ENCODE measurements around the gene MLLT3.

MLLT3 gene

GRCh38 chr9:20384642-20385041 is 237.7 kb downstream of the MLLT3 start:
- TF ChIP-seq ISL1 (CRISPR knock-in tag; IDR thresholded peaks at IDR 0.05) (peak; percentile 26; the same call in 1 of the 2 replicates), BACH2 (CRISPR knock-in tag; IDR thresholded peaks at IDR 0.05; ENCODE audit: borderline replicate concordance) (no peak), ZNF70 (CRISPR knock-in tag; IDR thresholded peaks at IDR 0.05) (no peak)
- TF ChIP-seq, protein P1, sequence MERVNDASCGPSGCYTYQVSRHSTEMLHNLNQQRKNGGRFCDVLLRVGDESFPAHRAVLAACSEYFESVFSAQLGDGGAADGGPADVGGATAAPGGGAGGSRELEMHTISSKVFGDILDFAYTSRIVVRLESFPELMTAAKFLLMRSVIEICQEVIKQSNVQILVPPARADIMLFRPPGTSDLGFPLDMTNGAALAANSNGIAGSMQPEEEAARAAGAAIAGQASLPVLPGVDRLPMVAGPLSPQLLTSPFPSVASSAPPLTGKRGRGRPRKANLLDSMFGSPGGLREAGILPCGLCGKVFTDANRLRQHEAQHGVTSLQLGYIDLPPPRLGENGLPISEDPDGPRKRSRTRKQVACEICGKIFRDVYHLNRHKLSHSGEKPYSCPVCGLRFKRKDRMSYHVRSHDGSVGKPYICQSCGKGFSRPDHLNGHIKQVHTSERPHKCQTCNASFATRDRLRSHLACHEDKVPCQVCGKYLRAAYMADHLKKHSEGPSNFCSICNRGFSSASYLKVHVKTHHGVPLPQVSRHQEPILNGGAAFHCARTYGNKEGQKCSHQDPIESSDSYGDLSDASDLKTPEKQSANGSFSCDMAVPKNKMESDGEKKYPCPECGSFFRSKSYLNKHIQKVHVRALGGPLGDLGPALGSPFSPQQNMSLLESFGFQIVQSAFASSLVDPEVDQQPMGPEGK (CRISPR knock-in tag; IDR thresholded peaks at IDR 0.05; ENCODE audit: borderline replicate concordance), result no peak
- no peak for ATAC-seq

DNA sequence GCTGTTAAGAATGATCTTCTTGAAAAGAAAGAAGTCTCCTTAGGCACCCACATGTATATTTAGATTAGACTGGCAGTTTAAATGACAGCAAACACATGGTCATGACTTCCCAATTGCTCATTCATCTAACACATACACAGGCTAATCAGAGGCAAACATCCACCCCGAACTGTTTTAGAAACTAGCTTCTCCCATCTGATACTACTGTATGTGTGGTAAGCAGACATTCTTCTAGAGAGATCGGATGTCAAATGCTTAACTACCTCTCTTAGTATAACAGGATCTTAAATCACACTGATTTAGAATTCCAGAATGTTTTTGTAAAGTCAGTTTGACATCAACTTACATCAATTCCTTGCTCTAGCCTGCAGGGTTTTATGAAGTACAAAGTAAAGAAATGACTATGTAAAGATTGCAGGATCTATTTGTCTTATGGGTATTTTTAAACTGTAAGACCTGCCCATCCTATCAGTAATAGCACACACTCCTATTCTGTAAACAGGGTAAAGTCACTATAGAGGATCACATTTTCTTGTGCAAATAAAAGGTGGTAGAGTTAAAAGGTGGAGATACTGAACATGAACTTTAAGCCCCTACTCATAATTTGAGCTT is 239.7 kb downstream of the MLLT3 start:
- TF ChIP-seq ZFP3 (CRISPR knock-in tag; IDR thresholded peaks at IDR 0.05) (no peak), RARB (CRISPR knock-in tag; IDR thresholded peaks at IDR 0.05) (no peak), POU6F1 (CRISPR knock-in tag; IDR thresholded peaks at IDR 0.05; ENCODE audit: borderline replicate concordance, low read depth) (no peak), TOX (CRISPR knock-in tag; IDR thresholded peaks at IDR 0.05; ENCODE audit: borderline replicate concordance) (no peak), GLIS3 (CRISPR knock-in tag; IDR thresholded peaks at IDR 0.05) (no peak), ZFP30 (CRISPR knock-in tag; IDR thresholded peaks at IDR 0.05) (no peak), CREB5 (CRISPR knock-in tag; IDR thresholded peaks at IDR 0.05; ENCODE audit: low read depth) (no peak), BACH2 (CRISPR knock-in tag; IDR thresholded peaks at IDR 0.05; ENCODE audit: borderline replicate concordance) (no peak), ZNF70 (CRISPR knock-in tag; IDR thresholded peaks at IDR 0.05) (no peak)
- TF ChIP-seq, protein P2, sequence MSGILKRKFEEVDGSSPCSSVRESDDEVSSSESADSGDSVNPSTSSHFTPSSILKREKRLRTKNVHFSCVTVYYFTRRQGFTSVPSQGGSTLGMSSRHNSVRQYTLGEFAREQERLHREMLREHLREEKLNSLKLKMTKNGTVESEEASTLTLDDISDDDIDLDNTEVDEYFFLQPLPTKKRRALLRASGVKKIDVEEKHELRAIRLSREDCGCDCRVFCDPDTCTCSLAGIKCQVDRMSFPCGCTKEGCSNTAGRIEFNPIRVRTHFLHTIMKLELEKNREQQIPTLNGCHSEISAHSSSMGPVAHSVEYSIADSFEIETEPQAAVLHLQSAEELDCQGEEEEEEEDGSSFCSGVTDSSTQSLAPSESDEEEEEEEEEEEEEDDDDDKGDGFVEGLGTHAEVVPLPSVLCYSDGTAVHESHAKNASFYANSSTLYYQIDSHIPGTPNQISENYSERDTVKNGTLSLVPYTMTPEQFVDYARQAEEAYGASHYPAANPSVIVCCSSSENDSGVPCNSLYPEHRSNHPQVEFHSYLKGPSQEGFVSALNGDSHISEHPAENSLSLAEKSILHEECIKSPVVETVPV (CRISPR knock-in tag; IDR thresholded peaks at IDR 0.05), result no peak
- TF ChIP-seq, protein P3, sequence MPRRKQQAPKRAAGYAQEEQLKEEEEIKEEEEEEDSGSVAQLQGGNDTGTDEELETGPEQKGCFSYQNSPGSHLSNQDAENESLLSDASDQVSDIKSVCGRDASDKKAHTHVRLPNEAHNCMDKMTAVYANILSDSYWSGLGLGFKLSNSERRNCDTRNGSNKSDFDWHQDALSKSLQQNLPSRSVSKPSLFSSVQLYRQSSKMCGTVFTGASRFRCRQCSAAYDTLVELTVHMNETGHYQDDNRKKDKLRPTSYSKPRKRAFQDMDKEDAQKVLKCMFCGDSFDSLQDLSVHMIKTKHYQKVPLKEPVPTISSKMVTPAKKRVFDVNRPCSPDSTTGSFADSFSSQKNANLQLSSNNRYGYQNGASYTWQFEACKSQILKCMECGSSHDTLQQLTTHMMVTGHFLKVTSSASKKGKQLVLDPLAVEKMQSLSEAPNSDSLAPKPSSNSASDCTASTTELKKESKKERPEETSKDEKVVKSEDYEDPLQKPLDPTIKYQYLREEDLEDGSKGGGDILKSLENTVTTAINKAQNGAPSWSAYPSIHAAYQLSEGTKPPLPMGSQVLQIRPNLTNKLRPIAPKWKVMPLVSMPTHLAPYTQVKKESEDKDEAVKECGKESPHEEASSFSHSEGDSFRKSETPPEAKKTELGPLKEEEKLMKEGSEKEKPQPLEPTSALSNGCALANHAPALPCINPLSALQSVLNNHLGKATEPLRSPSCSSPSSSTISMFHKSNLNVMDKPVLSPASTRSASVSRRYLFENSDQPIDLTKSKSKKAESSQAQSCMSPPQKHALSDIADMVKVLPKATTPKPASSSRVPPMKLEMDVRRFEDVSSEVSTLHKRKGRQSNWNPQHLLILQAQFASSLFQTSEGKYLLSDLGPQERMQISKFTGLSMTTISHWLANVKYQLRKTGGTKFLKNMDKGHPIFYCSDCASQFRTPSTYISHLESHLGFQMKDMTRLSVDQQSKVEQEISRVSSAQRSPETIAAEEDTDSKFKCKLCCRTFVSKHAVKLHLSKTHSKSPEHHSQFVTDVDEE (CRISPR knock-in tag; IDR thresholded peaks at IDR 0.05), result no peak
- peak; percentile 79 for ATAC-seq

DNA sequence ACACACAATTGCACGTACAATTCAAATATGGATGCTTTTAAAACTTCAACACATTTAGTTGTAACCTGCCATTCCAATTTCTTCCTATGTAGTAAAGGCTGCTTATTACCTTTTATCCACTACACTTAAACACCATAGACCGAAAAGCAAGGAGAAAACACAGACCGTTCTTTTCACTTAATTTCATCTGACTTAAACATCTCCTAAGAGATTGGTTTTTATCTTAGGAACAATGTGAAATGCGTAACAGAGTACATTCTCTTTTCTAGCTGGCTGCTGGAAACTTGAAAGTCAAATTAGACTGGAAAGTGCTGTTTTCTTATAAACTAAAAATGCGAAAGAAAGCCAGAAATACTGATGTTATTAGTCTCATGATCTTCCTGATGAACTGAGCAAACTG is 241.8 kb downstream of the MLLT3 start:
- no peak for ATAC-seq
- TF ChIP-seq ZNF565 (CRISPR knock-in tag; conservative IDR thresholded peaks at IDR 0.05; ENCODE audit: low read depth), result no peak
- TF ChIP-seq, protein P3 (CRISPR knock-in tag; IDR thresholded peaks at IDR 0.05), result no peak
- TF ChIP-seq ZC3H10 (CRISPR knock-in tag; IDR thresholded peaks at IDR 0.05), result no peak
- no peak for TF ChIP-seq RARB (CRISPR knock-in tag; IDR thresholded peaks at IDR 0.05)
- no peak for TF ChIP-seq TCF4 (CRISPR knock-in tag; IDR thresholded peaks at IDR 0.05; ENCODE audit: borderline replicate concordance)
- no peak for TF ChIP-seq CREB5 (CRISPR knock-in tag; IDR thresholded peaks at IDR 0.05; ENCODE audit: low read depth)
- no peak for TF ChIP-seq POU6F1 (CRISPR knock-in tag; IDR thresholded peaks at IDR 0.05; ENCODE audit: borderline replicate concordance, low read depth)
- TF ChIP-seq, protein P2 (CRISPR knock-in tag; IDR thresholded peaks at IDR 0.05), result no peak
- TF ChIP-seq CSDC2 (CRISPR knock-in tag; IDR thresholded peaks at IDR 0.05), result no peak
- TF ChIP-seq OSR1 (CRISPR knock-in tag; IDR thresholded peaks at IDR 0.05), result no peak

All from SK-N-SH treated with all-trans-retinoic acid at 6 μM for 48 hours (cell line).